ENCODE results near the gene TRIM39.

DNA sequence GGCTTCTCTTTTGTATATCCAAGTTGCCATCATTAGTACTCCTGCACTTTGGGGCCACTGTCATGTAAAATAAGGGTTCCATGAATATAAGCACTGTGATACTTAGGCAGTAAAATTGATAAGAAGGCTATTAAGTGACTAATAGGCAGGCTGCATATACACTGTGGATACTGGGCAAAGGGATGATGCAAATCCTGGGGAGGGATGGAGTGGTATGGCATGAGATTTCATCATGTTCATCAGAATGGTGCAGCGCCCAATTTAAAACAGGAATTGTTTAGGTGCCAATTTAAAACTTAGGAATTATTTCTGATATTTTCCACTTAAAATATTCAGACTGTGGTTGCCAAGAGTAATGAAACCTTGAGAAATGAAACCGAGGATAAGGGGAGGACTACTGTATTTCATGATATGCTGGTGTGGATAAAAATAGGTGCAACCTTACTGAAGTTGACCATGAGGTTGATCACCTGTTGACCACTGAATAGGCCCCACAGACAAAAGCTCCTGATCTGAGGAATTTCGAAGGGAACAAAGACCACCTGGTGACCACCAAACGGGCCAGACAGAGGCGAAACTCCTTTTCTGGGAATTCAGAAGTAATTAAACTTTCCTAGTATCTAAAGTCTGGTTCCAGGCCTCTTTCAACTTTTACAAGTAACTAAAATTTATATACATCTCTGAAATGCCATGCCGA is 4.9 kb upstream of the TRIM39 start:
- no peak for TF ChIP-seq EZH2 (IDR thresholded peaks at IDR 0.05; ENCODE audit: insufficient read depth, poor library complexity, severe bottlenecking)
- TF ChIP-seq EZH2phosphoT487 (IDR thresholded peaks at IDR 0.05; ENCODE audit: insufficient read depth, low read depth) = no peak

Data from GM23248 (cell line).